ENCODE measurements around the gene GALT.
A peak's percentile ranks its signal among the peaks of the same experiment; 100 is the strongest.
"Not testable (repeated sequence)": the region's sequence is repeated elsewhere in the genome, so short reads cannot be mapped to it uniquely, and the experiment has no call there.

Gene GALT

DNA sequence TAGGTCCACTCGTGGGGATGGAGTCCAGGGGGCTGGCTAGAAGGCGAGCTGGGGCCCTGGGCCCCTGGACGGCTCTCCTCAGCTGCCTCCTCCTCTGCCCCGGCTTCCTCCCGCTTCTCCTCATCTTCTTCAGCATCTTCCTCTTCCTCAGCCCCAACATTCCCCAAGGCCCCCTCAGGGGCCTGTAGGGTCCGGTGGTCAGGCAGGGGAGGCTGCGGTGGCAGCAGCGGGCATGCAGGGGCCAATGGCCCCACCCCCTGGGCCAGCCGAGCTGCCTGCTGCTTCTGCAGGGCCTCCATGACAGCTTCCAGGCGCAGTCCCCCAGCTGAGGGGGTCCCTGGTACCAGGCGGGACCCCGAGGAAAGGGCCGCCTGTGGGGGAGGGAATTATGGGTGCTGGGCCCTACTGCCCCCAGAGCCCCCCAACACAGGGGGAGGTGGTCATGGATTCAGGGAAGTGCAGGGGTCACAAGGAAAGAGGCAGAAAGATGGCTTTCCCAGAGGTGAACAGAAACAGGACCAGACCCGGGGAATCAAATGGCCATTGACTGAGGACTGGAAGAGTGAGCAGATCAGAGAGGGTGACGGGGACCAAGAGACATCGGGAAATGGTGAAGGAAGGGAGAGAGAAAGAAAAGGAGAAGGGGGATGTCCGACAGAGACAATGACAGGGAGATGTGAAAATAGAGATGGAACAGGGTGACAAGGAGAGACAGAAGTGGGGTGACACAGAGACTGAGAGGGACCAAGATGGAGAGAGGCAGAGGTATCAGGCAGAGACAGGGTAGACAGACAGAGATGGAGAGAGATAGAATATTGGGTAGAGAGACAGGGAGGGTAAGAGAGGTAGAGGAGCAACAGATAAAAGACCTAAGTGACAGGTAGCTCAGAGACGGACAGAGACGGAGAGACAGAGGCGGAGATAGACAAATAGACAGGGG is 18.5 kb upstream of the GALT start:
- ATAC-seq, result no peak

GRCh38 chr9:34628656-34629490 is 17.6 kb upstream of the GALT start, which contains the start of gene ARID3C:
Gene ARID3C, minus strand, starts transcription at chr9:34629066. Its CDS starts 1,052 bp downstream, at chr9:34628014.
- peak; percentile 79 to 85 for ATAC-seq

GRCh38 chr9:34629491-34629808 is 17.0 kb upstream of the GALT start:
- no peak for ATAC-seq

DNA sequence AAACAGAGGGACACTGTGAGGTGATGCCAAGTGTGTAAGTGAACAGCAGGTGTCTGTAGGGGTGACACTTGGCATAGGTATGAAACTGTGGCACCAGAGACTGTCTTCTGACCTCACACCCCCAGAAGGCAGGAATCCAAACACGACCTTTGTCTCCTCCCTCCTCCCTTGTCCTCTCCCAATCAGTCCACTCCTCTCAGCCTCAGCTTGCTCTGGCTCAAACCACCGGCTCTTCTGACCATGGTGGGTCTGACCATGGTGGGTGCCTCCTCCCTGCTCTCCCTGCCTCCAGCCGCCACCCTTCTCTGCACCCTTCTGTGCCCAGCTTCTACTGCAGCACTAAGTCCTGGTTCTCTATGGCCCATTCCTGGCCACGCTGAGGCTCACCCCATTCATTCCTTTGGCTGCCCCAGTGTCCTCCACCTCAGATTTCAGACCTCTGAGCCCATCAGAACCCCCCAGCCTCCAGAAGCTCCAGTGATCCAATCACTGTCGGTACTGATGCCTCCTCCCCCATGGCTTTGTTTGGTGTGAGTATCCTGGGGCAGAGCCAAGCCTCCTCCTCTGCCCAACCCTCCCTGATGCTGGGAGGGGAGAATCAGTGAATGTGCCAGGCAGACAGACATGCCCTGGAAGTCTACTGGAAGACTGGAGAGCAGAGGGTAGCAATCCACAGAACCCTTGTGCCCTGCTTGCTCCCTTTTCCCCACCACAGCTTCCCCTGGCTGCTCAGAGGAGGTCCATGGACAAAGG is 15.9 kb upstream of the GALT start:
- no peak for ATAC-seq

- no peak for ATAC-seq
These were observed 13.3 kb upstream of the GALT start for GRCh38 chr9:34633166-34633565.

DNA sequence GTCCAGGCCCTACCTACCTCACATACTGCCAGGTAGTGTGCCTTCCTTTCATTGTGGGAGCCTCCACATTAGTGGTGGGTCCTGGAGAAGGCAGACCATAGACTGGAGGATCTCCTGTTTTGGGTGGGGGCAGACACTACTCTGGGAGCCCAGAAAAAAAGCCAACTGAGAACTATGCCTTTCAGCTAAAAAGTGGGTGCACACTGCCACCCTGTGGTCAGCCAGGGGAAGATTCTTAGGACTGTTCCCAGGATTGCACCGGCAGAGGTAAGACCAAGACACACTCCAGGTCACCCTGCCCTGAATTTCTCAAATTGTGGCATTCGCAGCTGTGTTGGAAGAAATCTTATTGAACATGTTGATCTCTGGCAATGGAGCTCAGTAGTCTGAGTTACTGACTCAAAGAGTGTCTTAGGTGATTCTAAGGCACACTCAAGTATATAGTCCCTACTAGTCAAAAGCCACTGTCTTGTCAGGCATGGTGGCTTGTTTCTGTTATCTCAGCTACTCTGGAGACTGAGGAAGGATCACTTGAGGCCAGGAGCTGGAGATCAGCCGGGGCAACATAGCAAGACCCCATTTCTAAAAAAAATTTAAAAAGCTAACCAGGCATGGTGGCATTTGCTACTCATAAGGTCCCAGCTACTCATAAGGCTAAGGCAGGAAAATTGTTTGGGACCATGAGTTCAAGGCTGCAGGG is 12.5 kb upstream of the GALT start:
- ATAC-seq, result peak in 1 of 2 donors; percentile 21

GRCh38 chr9:34634551-34635248 is 11.8 kb upstream of the GALT start:
- no peak for ATAC-seq

DNA sequence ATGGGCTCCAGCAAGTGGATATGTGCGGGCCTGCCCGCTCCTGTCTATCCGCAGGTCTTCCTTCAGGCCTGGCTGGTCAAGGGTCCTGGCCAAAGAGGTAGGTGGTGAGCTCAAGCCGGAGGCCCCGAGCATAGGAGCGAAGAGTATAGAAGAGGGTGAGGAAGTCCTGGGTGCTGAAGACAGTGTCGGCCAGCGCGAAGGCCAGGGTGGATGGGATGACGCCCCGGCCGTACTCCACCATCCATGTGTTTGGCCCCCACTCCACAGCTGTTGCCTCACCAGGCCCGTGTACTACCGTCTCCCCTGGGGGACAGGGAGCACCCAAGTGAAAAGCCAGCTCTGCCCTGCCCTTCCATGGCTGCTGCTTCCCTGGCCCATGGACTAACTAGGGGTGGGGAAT is 10.9 kb upstream of the GALT start:
- no peak for ATAC-seq

DNA sequence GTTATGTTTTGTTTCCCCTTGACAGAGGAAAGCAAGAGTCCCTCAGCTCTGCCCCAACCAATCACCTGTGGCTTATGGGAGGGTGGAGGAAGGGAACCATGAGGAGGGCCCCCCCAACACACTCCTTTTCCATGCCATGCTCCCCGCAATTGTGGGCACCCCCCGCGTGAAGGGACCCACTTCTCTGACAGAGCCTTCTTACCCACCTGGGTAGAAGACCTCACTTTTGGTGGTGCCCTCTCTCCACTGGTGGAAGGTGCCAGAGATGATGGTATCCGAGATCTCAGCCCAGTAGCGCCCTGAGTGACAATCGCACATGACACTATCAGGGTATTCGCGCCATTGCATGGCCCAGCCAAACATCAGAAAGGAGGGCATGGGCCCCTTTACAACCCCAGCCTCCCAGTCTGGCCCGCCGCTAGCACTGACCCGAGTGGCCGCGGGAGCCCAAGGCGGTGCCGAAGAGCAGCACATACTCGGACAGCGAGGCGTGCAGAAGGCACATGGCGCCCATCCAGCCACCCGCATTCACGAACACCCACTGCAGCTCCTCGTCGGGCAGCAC is 9.6 kb upstream of the GALT start:
- peak; percentile 2 to 7 for ATAC-seq

DNA sequence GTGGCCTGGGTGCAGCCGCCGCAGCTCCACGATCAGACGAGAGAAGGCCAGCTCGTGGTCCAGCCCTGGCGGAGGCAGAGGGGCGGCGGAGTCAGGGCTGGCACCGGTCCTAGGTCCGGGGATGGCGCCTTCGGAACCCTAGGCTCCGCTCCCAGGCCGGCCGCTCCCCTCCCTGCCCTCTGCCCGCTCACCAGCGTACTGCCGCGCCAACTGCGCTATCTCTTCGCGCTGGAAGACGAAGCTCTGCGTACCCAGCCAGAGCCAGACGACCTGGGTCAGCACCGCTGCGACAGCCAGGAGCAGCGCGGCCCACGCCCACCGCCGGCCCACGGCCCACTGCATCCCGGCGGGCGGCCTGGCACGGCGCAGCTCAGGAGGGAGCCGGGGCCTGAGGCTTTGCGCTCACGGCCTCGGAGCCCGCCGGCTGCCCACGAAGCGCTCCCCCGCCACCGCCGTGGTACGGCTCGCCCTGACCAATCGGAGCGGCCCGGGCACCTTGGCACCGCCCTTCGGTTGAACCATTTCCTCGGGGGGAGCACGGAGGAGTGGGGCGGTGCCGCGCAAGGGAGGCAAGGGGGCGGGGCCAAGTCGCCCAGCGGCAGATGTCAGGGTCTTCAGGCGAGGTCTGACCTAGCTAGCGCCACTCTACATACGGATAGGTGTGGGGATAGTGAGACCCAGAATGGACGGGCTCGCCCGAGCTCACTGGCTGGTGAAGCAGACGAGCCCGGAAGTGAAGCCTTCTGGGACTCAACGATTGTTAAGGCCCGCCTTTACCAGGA is 8.9 kb upstream of the GALT start, which contains the start of gene SIGMAR1:
Gene SIGMAR1, minus strand, starts transcription at position 432 of the 782 bp plus-strand sequence. Its CDS starts 90 bp downstream, at position 342.
- peak; percentile 89 to 92 for ATAC-seq

GRCh38 chr9:34638138-34638445 is 8.4 kb upstream of the GALT start:
- ATAC-seq, result no peak

GRCh38 chr9:34639322-34639721 is 7.2 kb upstream of the GALT start:
- ATAC-seq, result not testable (repeated sequence)

DNA sequence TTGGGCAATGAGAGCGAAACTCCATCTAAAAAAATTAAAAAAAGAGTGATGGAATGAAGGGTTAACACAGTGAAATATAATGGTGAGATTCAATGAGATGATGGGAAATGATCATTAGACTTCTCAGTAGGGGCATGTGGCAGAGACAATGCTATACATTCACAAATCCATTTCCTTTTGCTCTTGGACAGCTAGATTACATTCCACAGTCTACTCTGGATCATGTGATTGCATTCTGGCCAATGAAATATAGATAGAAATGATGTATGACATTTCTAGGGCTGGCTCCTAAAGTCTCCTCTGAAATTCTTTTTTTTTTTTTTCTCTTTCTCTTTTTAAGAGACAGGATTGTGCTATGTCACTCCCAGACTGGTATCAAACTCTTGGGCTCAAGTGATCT is 3.8 kb upstream of the GALT start:
- ATAC-seq, result no peak

DNA sequence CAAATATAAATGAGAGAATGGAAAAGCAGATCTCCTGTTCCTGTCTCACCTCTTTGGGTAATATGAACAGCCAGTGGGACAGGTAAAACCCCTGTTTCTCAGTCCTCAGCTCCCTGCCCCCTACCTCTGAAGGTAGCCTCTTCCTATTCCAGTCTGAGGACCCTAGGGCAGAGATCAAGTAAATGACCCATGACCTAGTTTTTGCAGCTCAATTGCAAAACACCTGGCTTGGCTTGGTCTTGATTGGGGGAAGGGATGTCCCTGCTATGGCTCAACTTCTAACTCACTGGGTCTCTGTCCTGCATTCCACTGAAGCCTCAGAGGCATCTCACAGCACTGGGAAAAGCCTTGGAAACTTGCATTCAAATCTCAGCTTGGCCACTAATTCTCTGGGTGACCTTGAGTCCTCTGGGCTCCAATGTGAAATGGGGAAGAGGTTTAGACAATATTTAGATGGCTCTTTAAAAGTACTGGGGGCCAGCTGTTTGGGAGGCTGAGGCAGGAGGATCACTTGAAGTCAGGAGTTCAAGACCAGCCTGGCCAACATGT is 1.6 kb upstream of the GALT start:
- no peak for ATAC-seq

DNA sequence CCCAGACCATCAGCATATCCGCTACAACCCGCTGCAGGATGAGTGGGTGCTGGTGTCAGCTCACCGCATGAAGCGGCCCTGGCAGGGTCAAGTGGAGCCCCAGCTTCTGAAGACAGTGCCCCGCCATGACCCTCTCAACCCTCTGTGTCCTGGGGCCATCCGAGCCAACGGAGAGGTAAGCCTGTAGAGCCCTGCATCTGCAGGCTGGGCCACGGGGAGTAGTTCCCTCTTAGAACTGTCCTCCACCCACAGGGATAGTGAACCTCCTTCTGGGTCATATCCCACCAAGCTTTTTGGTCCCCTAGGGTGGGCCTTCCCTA is 569 bp downstream of the GALT start:
- no peak for ATAC-seq

DNA sequence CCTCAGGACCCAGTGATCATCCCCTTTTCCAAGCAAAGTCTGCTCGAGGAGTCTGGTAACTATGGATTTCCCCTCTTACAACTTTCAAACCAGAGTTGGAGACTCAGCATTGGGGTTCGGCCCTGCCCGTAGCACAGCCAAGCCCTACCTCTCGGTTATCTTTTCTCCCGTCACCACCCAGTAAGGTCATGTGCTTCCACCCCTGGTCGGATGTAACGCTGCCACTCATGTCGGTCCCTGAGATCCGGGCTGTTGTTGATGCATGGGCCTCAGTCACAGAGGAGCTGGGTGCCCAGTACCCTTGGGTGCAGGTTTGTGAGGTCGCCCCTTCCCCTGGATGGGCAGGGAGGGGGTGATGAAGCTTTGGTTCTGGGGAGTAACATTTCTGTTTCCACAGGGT is 1.2 kb downstream of the GALT start:
- no peak for ATAC-seq

DNA sequence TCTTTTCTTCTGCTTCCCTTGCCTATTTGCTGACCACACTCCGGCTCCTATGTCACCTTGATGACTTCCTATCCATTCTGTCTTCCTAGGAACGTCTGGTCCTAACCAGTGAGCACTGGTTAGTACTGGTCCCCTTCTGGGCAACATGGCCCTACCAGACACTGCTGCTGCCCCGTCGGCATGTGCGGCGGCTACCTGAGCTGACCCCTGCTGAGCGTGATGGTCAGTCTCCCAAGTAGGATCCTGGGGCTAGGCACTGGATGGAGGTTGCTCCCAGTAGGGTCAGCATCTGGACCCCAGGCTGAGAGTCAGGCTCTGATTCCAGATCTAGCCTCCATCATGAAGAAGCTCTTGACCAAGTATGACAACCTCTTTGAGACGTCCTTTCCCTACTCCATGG is 2.2 kb downstream of the GALT start:
- ATAC-seq, result no peak

GRCh38 chr9:34650816-34651215 is 4.3 kb downstream of the GALT start:
- ATAC-seq, result no peak

GRCh38 chr9:34651321-34651720 is 4.8 kb downstream of the GALT start:
- ATAC-seq, result no peak

DNA sequence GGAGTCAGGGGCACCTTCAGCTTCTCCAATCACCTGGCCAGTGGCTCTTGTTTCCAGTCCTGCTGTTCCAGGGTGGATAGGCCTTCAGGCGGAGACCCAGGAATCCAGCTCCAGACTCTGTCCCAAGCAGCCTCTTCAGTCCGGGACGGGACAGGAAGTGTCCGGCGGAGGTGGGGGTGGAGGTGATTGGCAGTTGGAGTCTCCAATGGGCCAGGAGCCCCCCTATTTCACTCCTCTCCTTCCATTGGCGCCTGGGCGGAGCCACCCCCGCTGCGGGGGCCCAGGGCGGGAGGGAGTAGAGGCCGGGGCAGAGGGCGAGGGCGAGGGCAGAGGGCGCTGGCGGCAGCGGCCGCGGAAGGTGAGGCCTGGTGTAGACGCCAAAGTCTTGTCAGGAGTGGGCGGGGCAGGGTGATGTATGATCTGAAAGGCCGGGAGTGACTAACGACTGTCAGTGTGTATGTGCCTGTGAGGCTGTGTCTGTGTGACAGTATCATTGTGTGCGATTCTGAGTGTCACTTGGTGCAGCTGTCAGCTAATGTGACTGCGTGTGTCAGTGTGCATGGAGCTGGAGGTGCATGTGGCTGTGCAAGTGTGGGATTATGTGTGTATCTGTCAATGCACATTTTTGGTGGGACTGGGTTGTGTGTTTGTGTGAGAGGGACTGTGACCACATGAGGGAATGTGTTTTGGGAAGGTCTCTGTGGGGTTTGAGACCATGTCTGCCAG is 5.6 kb downstream of the GALT start, which contains the start of gene IL11RA:
Gene IL11RA, plus strand, starts transcription at position 310 of the 726 bp plus-strand sequence. CDS start 3,033 bp downstream, outside the sequence.
- peak; percentile 90 to 92 for ATAC-seq
